ENCODE measurements around the gene HOXC12.

Gene HOXC12

GRCh38 chr12:53941187-53941586 lies 13.5 kb upstream of the HOXC12 start:
- DNase-seq: no peak

GRCh38 chr12:53941750-53942149 lies 13.0 kb upstream of the HOXC12 start:
- DNase-seq: no peak

- no peak for DNase-seq
Observed at GRCh38 chr12:53942467-53942997, 12.2 kb upstream of the HOXC12 start.

DNA sequence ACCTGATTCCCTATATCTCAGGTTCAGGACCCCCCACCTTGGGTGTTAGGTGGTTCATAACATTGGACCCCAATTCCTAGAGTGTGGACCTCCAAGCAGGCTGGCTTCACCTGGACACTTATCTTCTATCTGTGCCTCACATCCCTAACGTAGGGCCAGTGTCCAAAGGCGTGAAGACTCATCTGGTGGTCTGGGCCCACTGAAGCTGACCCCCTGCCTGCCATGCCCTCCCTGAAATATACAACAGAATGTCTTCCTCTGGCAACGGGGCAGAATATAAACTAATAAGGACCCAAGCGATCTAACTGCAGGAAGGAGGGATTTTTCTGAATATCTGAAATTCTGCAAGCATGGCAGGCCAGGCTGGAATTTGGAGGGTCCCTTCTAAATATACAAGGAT lies 10.5 kb upstream of the HOXC12 start:
- DNase-seq: no peak

GRCh38 chr12:53944907-53945847 lies 9.5 kb upstream of the HOXC12 start:
- no peak for DNase-seq

- DNase-seq: no peak
Observed at GRCh38 chr12:53947743-53948142, 7.0 kb upstream of the HOXC12 start.

DNA sequence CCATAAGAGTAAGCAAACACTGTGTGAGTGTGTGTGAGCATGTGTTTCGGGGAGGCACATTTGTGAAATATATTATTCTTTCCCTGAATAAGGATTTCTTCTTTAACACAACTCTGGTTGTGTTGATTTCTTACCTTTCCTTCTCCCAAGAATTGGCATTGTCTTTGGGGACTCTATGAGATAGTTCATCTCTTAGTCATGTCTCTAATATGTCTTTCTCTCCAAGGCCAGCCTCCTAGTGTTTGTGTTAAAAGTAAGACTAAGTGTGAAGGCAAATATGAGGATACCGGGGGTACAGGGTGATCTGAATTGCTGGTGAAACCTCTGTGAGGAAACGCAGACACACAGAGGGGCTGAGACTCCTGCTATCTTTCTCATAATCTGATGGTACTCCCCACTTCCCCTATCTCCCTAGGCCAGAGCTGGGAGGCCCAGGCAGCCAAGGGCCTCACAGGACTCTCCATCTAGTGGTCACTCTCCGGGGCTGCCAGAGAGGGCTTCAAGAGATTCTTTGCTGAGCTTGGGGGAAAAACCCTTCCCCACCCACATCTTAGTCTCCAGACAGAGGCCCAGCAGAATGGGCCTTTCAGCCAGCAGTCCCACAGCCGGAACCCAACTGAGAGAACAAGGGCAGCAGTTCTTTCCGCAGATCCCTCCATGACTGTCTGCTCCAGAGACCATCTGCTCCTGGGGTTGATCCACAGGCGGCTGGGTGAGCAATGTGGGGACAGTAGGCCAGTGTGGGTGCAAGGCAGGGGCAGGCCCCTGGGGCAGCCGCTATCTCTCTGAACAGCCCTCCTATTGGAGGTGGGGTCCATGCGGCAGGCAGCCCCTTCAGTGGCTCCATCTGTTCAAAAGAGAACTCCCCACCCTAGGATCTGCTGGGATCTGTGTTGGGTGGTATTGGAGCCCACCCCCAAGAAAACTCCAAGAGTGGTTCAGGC lies 5.8 kb upstream of the HOXC12 start:
- DNase-seq: no peak

- no peak for DNase-seq
Observed at GRCh38 chr12:53949631-53950436, 4.9 kb upstream of the HOXC12 start.

GRCh38 chr12:53950437-53950773 lies 4.3 kb upstream of the HOXC12 start:
- no peak for DNase-seq

DNA sequence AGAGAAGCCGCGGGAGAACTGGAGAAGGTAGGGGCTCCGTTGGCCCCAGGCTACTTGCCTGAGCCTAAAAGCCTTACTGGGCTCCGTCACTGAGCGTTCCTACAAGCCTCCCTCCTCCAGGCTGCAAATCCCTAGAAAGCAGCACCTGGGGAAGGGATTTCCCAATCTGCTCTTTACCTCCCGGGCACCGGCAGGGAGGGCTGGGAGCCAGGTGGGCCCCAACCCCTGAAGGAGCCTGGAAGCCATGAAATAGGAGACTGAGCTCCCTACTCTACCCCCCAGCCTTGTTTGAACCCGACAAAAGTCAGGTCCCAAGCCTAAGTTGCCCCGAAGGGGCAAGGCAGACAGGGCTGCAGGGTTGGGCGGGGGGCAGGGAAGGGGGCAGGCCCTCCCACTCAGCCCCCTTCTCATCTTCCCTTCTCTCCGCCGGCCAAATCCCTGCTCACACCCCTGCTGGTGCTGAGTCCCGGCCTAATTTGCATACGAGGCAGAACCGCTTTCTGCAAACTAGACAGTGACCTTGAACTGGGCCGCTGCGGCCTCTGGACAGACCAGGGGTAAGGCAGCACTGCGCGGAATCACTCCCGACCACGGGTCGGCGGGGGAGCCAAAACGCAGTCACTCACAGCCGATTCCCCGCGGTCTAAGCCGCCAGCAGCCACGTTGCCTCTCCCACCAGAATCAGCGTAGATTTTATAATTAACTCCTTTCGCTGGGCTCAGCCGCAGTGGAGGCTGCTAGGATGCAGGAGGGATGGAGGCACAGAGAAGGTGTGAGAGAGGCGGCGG lies 3.7 kb upstream of the HOXC12 start:
- no peak for DNase-seq

- DNase-seq: no peak
Observed at GRCh38 chr12:53951577-53952334, 2.9 kb upstream of the HOXC12 start.

GRCh38 chr12:53952335-53952694 lies 2.4 kb upstream of the HOXC12 start:
- no peak for DNase-seq

DNA sequence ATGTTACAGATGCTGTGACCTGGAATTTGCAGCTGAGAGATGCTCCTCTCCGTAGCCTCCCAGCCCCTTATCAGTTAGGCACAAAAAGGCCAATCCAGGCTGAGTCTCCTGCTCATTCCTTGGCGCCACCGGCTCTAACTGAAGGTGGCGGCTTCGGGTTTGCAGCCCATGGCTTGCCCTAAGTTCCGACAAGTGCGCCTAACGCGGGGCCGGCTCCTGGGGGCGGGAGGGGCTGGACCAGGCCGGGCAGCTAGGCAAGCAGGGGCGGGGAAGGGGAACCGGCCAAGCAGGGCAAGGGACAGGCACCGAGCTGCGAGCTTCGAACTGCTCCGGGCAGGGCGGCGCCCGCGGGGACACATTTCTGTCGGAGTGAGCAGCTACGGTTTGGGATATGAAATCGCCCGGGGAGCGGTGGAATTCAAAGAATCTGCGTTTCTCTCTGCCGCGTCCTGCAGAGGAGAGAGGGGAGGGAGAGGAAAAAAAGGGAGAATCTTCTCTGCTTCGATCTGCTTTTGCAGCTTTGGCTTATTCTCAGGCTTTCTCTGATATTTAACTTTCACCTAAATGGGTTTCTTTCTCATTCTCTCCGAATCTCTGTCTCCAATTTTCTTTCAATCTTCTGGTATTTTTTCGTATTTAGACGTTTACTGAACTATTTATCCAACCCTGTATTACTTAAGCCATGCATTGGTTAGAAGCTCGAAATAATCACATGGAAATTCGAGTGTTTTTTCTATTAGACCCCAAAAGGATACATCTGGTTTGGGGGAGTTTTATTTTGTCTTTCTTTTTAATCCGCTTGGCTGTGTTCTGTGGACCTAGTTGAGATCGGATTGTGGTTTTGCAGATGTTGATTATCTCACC lies 1.6 kb upstream of the HOXC12 start:
- DNase-seq: no peak

GRCh38 chr12:53953831-53954693 lies 641 bp upstream of the HOXC12 start:
- no peak for DNase-seq

GRCh38 chr12:53955036-53955775 lies 503 bp downstream of the HOXC12 start:
- DNase-seq: no peak

- no peak for DNase-seq
Observed at GRCh38 chr12:53955776-53956250, 1.1 kb downstream of the HOXC12 start.

DNA sequence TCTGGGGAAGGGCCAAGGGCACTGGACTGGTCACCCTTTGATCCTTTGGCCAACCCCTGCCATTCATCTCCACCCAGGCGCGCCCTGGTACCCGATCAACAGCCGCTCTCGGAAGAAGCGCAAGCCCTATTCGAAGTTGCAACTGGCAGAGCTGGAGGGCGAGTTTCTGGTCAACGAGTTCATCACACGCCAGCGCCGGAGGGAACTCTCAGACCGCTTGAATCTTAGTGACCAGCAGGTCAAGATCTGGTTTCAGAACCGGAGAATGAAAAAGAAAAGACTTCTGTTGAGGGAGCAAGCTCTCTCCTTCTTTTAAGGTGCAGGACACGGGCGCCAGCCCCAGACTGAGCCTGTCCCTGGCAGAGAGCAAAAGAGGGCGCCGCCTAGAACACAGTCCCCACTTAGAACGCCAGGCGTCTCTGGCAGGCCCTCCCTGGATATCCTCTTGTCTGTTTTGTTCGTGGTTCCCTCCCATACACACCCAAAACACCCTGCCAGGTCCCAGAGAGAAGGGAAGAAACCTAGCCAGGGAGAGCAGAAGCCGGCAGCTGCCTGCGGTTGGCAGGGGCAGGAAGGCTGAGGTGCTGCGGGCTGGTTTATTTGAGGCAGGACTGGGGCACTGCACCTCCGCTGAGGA lies 1.7 kb downstream of the HOXC12 start:
- no peak for DNase-seq

Data from CD4-positive, alpha-beta T cell treated with Interleukin-15 for 1 hour (primary cell).